ENCODE data around the gene ARL3.

Gene ARL3

GRCh38 chr10:102758240-102758932 lies 44.2 kb upstream of the ARL3 start:
- TF ChIP-seq CTCF (IDR thresholded peaks at IDR 0.05; ENCODE audit: borderline replicate concordance, control extremely low read depth, extremely low read depth, insufficient read depth, missing control alignments) = no peak
- no peak for DNase-seq (ENCODE audit: low spot score)
- in situ Hi-C loops (cut with MboI; ENCODE audit: low sequenced_read_pairs, unreplicated experiment) = no loop called here

- TF ChIP-seq CTCF (IDR thresholded peaks at IDR 0.05; ENCODE audit: borderline replicate concordance, control extremely low read depth, extremely low read depth, insufficient read depth, missing control alignments) = no peak
- DNase-seq (ENCODE audit: low spot score) = no peak
- in situ Hi-C loops (cut with MboI; ENCODE audit: low sequenced_read_pairs, unreplicated experiment) = no loop called here
Measured at GRCh38 chr10:102757323-102757722, 43.1 kb upstream of the ARL3 start.

GRCh38 chr10:102753718-102754117 lies 39.5 kb upstream of the ARL3 start:
- in situ Hi-C loops (cut with MboI; ENCODE audit: low sequenced_read_pairs, unreplicated experiment) = no loop called here
- no peak for TF ChIP-seq CTCF (IDR thresholded peaks at IDR 0.05; ENCODE audit: borderline replicate concordance, control extremely low read depth, extremely low read depth, insufficient read depth, missing control alignments)
- DNase-seq (ENCODE audit: low spot score) = no peak

GRCh38 chr10:102752934-102753664 lies 38.9 kb upstream of the ARL3 start:
- in situ Hi-C loops (cut with MboI; ENCODE audit: low sequenced_read_pairs, unreplicated experiment) = no loop called here
- DNase-seq (ENCODE audit: low spot score) = peak; percentile 50
- peak; percentile 48 for TF ChIP-seq CTCF (IDR thresholded peaks at IDR 0.05; ENCODE audit: borderline replicate concordance, control extremely low read depth, extremely low read depth, insufficient read depth, missing control alignments)

GRCh38 chr10:102752266-102752930 lies 38.2 kb upstream of the ARL3 start:
- TF ChIP-seq CTCF (IDR thresholded peaks at IDR 0.05; ENCODE audit: borderline replicate concordance, control extremely low read depth, extremely low read depth, insufficient read depth, missing control alignments) = no peak
- DNase-seq (ENCODE audit: low spot score) = no peak
- in situ Hi-C loops (cut with MboI; ENCODE audit: low sequenced_read_pairs, unreplicated experiment) = no loop called here

- no peak for TF ChIP-seq CTCF (IDR thresholded peaks at IDR 0.05; ENCODE audit: borderline replicate concordance, control extremely low read depth, extremely low read depth, insufficient read depth, missing control alignments)
- DNase-seq (ENCODE audit: low spot score) = no peak
- in situ Hi-C loops (cut with MboI; ENCODE audit: low sequenced_read_pairs, unreplicated experiment) = no loop called here
Measured at GRCh38 chr10:102745157-102745556, 31.0 kb upstream of the ARL3 start.

Measured in GM13976 (cell line).